ENCODE results near the gene MYH7B.

The MYH7B gene

DNA sequence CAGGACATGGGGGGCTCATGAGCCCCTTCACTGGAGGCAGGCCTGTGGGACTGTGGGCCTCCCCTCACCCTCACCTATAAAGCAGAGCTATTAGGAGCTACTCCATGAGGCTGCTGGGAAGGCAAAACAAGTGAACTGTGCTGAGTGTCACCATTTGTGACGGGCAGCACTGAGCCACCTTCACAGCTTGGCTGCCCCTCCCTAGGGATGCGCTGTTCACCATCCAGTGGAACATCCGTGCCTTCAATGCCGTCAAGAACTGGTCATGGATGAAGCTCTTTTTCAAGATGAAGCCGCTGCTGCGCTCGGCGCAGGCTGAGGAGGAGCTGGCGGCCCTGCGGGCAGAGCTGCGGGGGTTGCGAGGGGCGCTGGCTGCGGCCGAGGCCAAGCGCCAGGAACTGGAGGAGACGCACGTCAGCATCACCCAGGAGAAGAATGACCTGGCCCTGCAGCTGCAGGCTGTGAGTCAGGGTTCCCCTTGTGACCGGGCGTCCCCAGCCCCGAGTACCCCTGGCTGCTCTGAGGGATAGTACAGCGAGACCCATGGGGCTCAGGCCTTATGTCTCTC lies 38.4 kb downstream of the MYH7B start:
- no peak for DNase-seq

DNA sequence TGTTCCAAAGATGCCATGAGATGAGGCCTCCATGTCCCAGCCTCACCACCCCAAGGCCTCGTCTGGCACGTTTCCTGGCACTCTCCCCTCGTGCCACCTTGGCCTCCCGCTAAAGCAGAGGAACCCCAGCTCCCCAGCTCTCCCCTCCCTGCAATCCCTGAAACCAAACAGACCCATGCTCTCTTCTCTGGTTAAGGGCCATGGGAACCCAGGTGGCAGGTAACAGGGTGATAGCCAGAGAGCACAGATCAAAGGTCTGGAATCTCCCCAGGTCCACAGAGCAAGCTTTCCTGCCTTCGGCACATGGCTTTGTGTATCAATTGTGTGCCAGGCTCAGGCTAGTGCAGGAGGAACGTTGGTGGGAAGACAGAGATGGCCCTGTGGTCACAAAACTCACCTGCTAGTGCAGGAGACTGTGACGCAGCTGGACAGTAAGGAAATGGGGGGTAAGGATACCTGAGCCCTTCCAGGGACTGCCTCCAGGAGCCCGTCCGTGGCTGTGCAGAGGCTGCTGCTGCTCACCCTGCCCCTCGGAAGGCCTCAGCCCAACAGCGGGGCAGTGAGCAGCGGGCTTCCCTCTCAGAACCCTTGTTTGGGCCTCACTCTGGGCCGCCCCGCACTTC lies 39.0 kb downstream of the MYH7B start:
- DNase-seq = no peak

DNA sequence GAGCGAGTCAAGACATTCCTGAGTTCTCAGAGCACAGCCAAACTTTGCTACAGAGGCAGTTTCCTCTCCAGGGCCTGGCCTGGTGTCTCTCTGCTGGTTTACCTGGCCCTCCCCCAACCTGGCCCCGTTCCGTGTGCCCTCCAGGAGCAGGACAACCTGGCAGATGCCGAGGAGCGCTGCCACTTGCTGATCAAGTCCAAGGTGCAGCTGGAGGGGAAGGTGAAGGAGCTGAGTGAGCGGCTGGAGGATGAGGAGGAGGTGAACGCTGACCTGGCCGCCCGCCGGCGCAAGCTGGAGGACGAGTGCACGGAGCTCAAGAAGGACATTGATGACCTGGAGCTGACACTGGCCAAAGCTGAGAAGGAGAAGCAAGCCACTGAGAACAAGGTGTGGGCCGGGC lies 39.5 kb downstream of the MYH7B start:
- no peak for DNase-seq

DNA sequence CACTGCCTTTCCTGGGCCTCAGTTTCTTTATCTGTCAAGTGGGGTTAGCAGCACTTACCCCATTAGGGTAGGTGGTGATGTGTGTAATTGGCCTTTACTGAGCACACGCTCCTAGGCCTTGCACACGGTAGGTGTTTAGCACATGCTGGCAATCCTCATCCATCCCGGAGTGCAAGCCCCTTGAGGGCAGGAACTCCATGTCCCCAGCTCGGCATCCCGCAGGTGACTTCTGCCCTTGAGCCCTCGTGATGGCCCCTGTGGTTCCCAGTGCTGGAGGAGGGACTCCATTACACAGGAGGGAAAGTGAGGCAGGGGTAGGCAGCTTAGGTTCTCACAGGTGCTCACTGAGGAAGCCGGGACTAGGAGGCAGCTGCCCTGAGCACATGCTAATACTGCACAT lies 40.0 kb downstream of the MYH7B start:
- no peak for DNase-seq

DNA sequence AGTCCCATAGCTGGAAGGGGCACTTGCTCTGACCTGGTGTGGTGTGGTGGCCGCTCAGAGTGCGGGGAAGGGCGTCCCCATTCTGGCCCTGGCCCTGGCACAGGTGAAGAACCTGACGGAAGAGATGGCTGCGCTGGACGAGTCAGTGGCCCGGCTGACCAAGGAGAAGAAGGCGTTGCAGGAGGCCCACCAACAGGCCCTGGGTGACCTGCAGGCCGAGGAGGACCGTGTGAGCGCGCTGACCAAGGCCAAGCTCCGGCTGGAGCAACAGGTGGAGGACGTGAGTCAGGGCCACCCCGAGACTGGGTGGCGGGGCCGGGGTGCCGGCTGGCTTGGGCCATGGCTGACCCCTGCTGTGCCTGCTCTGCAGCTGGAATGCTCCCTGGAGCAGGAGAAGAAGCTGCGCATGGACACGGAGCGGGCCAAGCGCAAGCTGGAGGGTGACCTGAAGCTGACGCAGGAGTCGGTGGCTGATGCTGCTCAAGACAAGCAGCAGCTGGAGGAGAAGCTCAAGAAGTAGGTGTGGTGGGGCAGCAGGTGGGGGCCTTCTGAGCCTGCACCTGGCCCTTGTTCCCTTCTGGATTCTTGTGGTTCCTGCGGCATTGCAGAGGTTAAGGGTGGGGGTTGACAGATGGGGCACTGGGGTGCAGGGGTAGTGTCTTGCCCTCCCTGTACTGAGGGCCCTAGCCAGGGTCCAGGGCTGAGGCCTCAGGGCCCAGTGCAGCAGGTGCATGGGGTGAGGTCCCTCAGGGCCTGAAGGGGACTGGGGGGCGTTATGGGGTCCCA lies 40.8 kb downstream of the MYH7B start:
- no peak for DNase-seq

DNA sequence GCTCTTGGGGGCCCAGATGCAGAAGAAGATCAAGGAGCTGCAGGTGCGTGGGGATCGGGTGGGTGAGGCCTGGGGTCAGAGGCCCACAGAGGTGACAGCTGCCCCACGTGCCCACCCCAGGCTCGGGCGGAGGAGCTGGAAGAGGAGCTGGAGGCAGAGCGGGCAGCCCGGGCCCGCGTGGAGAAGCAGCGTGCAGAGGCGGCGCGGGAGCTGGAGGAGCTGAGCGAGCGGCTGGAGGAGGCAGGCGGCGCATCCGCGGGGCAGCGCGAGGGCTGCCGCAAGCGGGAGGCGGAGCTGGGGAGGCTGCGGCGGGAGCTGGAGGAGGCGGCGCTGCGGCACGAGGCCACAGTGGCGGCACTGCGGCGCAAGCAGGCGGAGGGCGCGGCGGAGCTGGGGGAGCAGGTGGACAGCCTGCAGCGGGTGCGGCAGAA lies 41.5 kb downstream of the MYH7B start:
- DNase-seq = no peak

DNA sequence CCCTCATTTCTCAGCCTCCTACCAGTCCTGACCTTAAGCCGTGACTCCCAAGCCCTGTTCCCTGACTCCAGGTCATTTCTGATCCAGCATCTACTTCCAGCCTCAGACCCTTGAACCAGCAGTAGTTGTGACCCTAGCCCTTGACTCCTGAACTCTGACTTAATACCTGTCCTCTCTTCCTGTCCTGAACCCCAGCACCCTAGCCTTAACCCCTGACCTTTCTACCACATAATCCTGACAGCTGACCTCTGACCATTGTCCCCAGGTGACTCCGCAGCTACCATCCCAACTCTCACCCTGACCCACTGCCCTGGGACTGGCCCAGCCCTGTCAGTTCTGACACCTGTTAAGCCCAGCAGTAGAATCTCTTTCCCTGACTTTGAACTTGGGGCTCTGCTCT lies 42.1 kb downstream of the MYH7B start:
- no peak for DNase-seq

DNA sequence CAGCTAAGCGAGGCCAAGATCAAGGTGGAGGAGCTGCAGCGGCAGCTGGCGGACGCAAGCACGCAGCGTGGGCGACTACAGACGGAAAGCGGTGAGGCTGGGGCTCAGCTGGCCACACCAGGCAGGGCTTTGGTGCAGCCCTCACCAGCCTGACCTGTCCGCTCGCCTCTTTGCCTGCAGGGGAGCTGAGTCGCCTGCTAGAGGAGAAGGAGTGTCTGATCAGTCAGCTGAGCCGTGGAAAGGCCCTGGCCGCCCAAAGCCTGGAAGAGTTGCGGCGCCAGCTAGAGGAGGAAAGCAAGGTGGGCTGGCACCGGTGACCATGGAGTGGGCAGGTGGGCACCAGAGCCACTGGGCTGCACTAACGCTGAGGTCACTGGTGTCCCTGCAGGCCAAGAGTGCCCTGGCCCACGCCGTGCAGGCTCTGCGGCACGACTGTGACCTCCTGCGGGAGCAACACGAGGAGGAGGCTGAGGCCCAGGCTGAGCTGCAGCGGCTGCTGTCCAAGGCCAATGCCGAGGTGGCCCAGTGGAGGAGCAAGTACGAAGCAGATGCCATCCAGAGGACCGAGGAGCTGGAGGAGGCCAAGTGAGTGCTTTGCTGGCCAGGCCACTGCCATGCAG lies 42.8 kb downstream of the MYH7B start:
- no peak for DNase-seq

DNA sequence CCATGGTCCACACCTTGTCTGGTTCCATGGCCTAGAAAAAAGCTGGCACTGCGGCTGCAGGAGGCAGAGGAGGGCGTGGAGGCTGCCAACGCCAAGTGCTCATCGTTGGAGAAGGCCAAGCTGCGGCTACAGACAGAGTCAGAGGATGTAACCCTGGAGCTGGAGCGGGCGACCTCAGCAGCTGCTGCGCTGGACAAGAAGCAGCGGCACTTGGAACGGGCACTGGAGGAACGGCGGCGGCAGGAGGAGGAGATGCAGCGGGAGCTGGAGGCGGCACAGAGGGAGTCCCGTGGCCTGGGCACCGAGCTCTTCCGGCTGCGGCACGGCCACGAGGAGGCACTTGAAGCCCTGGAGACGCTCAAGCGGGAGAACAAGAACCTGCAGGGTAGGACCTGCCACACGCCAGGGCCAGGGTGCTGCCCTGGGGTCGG lies 43.4 kb downstream of the MYH7B start:
- DNase-seq = no peak

DNA sequence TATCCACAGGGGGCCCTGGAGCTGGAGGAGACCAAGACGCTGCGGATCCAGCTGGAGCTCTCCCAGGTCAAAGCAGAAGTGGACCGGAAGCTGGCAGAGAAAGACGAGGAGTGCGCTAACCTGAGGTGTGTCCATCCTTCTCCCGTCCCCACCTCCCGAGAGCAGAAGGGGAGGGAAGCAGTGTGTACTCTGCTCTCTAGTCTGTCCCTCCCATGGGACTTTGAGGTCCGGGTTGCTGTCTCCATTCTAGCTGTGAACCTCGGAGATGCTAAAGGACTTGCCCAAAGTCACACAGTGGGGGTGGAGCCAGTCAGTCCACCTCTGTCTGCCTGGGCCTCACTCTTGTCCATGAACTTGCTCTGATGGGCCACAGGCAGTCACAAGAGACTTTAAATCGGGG lies 44.1 kb downstream of the MYH7B start:
- no peak for DNase-seq

DNA sequence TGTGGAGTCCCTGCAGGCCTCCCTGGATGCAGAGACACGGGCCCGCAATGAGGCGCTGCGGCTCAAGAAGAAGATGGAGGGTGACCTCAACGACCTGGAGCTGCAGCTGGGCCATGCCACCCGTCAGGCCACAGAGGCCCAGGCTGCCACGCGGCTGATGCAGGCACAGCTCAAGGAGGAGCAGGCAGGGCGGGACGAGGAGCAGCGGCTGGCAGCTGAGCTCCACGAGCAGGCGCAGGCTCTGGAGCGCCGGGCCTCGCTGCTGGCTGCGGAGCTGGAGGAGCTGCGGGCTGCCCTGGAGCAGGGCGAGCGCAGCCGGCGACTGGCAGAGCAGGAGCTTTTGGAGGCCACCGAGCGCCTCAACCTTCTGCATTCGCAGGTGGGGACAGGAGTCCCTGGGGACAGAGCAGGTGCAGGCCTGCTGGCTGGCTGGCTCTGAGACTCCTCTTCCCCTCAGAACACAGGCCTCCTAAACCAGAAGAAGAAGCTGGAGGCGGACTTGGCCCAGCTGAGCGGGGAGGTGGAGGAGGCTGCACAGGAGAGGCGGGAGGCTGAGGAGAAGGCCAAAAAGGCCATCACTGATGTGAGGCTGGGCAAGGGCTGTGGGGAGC lies 44.7 kb downstream of the MYH7B start:
- DNase-seq = no peak

DNA sequence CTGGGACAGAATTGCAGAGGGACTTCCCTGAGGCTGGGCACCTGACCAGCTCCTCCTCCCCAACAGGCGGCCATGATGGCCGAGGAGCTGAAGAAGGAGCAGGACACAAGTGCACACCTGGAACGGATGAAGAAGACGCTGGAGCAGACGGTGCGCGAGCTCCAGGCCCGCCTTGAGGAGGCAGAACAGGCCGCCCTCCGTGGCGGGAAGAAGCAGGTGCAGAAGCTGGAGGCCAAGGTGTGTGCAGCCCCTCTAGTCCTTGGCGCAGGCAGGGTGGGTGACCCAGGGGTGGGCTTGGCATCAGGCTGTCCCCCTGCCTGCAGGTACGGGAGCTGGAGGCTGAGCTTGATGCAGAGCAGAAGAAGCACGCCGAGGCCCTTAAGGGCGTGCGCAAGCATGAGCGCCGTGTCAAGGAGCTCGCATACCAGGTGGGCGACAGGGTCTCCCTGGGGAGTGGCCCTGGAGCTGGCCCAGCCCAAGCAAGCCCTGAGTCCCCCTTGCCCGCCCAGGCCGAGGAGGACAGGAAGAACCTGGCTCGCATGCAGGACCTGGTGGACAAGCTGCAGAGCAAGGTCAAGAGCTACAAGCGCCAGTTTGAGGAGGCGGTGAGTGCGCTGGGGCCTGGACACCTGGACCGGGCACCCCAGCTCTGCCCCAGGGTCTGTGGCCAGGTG lies 45.4 kb downstream of the MYH7B start:
- DNase-seq = no peak

DNA sequence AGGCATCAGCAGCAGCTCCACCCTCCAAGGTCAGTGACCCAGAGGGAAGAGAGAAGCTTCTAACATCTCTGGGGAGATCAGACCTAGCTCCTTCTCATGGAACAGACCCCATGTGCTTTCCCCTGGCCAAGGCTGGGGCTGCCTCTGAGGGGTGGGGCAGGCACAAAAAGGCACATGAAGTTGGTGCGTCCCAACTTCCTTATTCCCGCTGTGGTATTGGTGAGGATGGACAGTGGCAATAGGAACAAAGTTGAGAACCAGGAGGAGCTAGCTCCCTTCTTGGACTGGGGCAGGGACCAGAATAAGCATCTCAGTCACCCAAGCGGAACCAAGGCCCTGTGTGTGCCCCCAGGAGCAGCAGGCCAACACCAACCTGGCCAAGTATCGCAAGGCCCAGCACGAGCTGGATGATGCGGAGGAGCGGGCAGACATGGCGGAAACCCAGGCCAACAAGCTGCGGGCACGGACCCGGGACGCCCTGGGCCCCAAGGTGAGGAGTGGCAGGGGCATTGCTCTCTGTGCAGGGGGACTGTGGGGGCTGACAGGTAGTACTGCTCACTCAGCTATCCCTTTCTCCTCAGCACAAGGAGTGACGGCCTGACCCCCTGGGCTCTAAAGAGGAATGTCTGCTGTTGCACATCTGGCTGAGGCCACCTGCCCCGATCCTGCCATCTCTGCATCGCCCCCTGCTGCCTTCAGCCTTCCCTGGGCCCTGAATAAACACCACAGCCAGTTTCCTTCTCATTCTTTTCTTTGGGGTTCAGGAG lies 46.1 kb downstream of the MYH7B start:
- DNase-seq = no peak

DNA sequence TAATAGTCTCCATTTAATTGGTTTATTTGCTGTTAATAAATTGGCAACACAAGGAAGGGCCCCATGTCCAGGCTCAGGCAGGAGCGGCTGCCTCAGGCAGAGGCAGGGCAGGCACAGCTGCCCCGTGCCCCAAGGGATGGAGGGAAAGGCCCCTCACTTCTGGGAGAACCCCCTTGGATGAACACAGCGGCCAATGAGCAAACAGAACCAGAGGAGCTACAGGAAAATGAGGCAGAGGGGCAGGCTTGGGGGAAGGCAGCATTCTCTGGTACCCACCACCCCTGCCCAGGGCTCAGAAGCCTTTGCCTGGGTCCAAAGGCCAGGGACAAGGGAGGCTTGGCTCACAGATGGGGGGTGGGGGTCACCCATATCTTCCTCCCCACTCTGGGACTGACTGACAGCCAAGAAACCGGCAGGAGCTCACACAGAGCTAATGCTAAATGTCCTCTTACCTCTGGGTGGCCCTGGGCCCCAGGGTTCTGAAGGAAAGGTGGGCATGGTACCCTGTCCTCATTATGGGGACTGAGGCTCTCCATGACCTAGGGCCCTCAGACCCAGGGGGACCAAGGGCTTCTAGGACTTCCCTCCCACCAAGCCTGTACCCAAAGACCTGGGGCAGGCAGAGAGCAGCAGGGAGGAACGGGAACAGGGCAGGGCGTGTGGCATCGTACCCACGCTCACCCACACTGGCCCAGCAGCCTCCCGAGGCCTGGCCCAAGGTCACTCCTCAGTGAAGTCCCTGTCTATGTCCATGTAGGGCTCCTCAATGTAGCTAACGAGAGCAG lies 47.0 kb downstream of the MYH7B start:
- DNase-seq = no peak

DNA sequence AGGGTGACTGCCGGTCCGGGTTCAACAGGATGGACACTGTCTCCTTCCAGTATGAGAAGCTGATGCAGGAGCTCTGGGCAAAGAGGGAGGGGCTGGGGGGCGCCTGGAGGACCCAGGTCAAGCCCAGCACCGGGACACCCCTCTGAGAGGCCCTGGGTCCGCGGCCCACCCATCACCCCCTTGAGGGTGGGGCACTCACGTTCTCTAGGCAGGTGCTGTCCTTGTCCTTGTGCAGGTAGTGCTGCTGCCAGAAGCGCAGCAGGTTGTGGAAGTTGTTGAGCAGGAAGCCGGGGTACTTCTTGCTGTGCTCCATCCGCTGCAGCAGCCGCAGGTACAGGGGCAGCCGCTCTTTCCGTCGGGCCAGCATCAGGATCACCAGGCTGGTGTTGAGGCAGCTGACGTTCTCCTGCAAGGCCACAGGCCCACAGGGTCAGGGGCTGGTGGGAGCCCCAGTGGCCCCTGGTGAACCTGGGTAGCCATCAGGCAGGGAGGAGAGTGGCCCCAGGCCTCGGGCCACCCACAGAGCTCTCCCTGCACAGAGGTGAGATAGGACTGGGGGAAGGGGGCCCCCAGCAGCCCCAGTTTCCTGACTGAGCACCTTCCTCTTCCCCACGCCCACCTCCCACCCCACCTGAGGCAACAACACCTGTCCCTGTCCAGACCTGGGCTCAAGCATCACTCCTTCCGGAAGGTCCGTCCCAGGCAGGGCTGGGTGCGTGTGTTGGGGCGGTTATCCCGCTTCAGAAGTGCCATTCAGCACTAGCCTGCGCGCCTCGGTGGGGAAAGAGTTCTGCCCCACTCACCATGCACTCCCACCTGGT lies 47.8 kb downstream of the MYH7B start:
- DNase-seq = no peak

DNA sequence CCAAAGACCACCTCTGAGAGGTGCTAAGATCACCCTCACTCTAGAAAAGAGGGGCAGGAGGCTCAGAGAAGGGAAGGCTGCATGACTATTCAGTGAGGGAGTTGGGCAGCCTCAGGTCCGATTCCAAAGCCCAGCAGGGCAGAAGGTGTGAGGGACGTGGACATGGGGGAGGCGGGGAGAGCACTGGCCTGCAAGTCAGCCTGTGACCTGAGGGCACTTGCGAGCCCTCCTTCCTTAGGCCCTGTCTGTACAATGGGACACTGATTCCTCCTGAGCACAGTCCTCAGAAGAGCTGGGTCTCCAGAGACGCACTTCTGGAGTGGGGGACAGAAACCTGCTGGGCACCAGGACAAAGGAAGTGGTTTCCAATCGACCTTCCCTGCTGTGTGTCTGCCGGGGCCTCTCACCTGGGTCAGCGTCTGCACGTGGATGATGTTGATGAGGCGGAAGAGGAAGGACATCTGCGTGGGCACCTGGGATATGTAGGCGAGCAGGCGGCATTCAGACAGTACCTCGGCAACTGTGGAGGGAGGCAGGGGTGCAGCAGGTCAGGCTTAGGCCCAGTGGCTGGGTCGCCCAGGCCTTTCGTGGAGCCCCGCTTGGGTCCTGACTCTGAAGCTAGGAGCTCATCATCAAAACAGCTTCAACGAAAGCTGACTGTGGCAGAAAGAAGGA lies 48.5 kb downstream of the MYH7B start:
- DNase-seq = no peak

DNA sequence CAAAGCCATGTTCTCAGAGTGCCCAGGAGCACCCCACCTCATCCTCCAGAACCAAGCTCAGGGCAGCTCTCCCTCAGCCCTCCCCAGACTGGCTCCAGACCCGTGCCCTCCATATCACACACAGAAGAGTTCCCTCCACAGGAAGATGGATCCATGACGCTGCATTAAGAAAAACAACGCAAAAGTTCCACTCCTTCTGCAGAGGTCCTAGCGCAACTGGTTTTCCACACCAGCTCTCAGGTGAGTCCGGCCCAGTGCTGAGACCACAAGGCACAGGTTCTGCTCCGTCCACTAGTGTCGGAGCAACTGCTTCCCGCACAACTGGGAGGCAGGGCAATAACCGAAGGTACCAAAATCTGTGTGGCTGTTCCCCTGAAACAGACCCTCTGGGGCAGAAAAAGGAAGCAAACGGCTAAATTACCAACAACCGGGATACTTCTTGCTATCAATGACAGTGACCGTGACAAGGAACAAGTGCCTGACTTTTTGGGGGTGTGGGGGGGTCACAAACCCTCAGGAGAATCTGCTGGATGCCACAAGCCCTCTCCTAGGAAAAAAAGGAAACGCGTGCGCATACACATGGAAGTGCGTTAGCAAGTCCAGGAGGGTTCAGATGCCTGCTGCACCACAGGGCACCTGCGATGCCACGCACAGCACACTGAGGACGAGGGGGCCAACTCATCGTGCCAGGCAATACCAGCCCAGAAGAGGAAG lies 49.2 kb downstream of the MYH7B start:
- DNase-seq = no peak
